Raji (cell line): ENCODE results near the gene NAA50.

Source experiments
- POLR2A ChIP-seq: IDR thresholded peaks from 2 replicates; pipeline ENCODE4 v1.6.1; 2011; ENCODE audit warnings: low read depth, low read length, control low read depth; ENCODE audit not compliant: insufficient read depth

The NAA50 gene

DNA sequence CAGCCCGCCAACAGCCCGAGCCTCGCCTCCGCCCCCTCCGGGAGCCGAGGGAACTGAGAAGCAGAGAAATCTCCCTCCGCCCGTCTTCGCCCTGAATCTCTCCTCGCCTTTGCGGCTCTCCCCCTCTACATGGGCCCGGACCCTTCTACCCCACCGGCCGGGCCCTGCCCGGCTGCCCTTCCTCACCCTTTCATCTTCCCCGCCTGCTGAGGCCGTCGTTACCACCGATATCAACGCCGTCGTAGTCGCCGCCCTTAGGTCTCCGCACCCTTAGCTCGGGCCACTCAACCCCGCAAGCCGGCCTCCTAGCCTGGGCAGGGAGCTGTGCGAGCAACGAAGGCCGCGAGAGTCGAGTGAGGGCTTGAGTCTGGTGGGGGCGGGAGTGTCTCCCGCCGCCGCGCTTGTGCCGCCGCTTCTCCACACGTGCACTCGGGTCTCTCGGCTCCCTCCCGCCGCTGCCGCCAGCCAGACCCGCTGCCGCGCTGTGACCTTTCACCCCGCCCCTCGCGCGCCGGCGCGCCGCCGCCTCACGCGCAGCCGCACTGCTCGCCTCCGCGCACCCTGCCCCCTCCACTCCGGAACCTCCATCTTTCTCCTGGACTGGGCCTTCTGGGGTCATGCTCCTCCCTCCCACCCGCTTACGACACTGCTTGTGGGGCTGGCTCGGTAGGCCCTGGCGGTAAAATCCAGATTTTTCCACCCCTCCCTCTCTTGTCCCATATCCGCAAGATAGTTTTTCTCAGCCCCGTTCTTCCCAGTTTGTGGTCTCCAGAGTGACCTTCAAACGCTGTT, at the start of gene NAA50:
Gene NAA50 (minus strand): TSS at position 494 of the 792 bp plus-strand sequence. CDS start 300 bp downstream, at position 194.
- peak; percentile 97 for TF ChIP-seq POLR2A

- TF ChIP-seq POLR2A = no peak
Measured at GRCh38 chr3:113795693-113796092, 49.6 kb upstream of the NAA50 start.

DNA sequence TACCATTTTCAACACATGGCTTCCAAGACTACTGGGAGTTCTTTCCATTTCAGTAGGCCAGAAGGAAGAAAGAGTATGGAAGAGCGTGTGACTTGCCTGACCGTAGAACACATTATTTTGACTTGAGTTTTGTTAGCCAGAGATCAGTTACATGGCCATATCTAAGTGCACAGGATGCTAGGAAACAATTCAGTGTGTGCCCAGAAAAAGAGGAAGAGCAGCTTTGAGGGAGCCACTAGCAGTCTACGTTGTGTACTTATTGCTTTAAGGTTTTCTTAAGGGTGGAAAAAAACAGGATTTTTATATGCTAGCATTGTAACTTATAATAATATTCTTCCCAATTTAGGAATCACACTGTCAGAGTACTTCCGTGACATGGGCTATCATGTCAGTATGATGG, 48.5 kb upstream of the NAA50 start:
- no peak for TF ChIP-seq POLR2A

GRCh38 chr3:113791381-113791780, 45.3 kb upstream of the NAA50 start:
- TF ChIP-seq POLR2A = no peak

DNA sequence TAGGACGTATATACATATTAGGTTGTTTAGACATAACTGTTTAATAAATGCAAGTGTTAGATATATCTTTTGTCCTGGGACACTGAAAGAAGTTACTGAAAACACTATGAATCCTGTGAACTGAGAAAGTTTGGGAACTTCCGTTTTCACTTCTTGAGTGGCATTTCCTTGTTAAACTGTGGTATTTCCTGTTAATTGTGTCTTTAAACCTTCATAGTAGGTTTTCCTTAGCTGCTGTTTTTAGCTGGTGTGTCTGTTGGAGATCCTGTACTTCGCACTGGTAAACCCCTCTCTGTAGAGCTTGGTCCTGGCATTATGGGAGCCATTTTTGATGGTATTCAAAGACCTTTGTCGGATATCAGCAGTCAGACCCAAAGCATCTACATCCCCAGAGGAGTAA, 37.9 kb upstream of the NAA50 start:
- no peak for TF ChIP-seq POLR2A

GRCh38 chr3:113783463-113783862, 37.4 kb upstream of the NAA50 start:
- no peak for TF ChIP-seq POLR2A

DNA sequence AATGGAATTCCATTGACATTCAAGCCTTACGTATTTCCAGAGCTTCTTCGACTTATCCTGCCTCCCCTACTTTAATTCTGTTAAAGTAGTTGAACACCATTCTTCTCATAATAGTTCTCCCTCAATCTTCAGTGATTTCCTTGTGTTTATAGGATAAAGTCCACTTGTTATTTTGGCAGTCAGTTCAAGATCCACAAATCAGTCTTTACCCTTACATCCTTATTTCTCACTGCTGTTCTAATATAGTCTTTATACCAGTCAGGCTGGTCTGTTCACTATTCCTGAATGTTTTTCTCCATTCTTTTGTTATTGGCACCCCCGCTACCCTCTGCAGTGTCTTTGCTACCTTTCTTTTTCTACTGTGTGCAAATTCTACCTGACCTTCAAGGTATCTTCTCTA, 30.5 kb upstream of the NAA50 start:
- TF ChIP-seq POLR2A = no peak

GRCh38 chr3:113775516-113775915, 29.5 kb upstream of the NAA50 start:
- no peak for TF ChIP-seq POLR2A

GRCh38 chr3:113773381-113773780, 27.3 kb upstream of the NAA50 start:
- TF ChIP-seq POLR2A = no peak

GRCh38 chr3:113771993-113772392, 25.9 kb upstream of the NAA50 start:
- no peak for TF ChIP-seq POLR2A

- no peak for TF ChIP-seq POLR2A
Measured at GRCh38 chr3:113769551-113769950, 23.5 kb upstream of the NAA50 start.

- TF ChIP-seq POLR2A = no peak
Measured at GRCh38 chr3:113764698-113765097, 18.6 kb upstream of the NAA50 start.

DNA sequence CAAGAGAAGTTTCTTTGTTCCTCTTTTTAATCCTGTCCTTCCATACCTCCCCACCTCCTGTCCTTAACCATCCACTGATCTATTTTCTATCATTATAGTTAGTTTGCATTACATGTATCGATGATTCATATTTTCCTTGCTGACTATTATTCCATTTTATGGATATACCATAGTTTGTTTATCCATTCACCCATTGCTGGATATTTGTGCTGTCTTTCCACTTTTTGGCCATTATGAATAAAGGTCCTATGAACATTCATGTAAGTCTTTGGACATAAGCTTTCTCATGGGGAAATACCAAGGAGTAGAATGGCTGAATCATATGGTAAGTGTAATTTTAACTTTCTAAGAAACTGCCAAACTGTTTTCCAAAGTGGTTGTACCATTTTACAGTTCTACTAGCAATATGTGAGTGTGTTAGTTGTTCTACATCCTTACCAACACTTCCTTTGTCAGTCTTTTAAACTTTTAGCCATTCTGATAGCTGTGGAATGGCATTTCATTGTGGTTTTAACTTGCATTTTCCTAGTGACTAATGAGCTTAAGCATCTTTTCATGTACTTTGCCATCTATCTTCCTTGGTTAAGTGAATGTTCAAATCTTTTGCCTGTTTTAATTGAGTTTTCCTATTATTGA, 12.5 kb upstream of the NAA50 start:
- no peak for TF ChIP-seq POLR2A

DNA sequence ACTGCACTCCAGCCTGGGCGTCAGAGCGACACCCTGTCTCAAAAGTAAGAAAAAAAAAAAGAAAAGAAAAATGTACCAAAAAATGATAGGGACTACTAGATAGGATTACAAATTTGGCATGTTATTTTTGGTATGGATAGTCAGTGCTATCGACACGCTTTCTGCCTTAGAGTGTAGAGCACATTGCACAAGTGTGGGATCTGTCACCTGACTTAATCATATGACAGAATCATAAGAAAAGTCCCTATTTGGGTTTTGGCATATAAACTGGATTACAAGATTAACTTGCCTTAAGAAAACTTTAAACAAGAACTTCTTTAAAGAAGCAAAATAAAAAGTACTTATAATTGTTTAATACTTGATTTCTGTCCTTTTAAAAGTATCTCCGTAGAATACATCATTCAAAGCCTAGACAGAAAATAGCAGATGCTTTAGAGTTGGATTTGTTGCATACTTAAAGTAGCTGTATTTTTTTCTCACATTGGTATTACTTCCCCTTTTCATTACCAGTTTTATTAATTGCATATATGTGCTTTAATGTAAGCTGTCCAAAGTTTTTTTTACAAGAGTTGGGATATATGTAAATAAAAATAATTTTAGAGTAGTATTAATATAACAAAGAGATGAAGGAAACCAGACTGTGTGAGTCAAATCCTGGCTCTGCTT, 8.6 kb upstream of the NAA50 start:
- TF ChIP-seq POLR2A = no peak

GRCh38 chr3:113753376-113753985, 7.4 kb upstream of the NAA50 start:
- TF ChIP-seq POLR2A = no peak
